ENCODE results near the gene CDK5R1.
A peak's percentile ranks its signal among the peaks of the same experiment; 100 is the strongest.

CDK5R1 gene

DNA sequence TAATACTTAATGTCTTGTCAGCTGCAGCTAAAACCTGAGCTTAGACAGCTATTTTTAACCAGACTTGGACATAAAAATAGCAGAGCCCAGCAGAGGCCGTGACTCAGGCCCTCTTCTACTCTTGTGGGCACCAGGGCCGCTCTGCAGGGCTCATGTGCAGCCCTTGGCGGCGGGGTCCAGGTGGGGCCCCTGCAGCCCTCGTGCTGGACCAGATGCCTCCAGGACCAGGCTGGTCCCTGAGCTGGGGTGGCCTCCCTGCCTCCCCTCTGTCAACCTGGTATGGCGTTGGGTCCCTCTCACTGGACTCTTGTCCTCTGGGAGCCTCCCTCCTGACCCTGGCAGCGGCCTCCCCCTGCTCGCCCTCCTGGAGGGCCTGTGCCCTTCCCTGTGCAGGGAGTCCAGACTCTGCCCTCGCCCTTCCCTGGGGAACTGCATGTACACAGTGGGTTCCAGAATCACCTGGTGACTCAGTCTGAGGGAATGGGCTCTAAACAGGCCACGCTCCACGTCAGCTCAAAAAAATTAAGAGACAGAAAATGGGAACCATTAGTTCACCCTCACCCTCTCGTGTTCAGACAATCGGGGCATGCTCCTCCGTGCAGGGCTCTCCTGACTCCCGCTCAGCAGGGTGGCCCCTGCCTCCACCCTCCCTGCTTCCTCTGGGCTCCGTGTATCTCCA is 9.7 kb downstream of the CDK5R1 start:
- no peak for DNase-seq (ENCODE audit: low read depth)
- TF ChIP-seq, protein P1, sequence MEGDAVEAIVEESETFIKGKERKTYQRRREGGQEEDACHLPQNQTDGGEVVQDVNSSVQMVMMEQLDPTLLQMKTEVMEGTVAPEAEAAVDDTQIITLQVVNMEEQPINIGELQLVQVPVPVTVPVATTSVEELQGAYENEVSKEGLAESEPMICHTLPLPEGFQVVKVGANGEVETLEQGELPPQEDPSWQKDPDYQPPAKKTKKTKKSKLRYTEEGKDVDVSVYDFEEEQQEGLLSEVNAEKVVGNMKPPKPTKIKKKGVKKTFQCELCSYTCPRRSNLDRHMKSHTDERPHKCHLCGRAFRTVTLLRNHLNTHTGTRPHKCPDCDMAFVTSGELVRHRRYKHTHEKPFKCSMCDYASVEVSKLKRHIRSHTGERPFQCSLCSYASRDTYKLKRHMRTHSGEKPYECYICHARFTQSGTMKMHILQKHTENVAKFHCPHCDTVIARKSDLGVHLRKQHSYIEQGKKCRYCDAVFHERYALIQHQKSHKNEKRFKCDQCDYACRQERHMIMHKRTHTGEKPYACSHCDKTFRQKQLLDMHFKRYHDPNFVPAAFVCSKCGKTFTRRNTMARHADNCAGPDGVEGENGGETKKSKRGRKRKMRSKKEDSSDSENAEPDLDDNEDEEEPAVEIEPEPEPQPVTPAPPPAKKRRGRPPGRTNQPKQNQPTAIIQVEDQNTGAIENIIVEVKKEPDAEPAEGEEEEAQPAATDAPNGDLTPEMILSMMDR (conservative IDR thresholded peaks at IDR 0.05; ENCODE audit: low read depth, low read length), result no peak
- H3K4me3 ChIP-seq (ENCODE audit: low read length), result no peak overlapping the region

DNA sequence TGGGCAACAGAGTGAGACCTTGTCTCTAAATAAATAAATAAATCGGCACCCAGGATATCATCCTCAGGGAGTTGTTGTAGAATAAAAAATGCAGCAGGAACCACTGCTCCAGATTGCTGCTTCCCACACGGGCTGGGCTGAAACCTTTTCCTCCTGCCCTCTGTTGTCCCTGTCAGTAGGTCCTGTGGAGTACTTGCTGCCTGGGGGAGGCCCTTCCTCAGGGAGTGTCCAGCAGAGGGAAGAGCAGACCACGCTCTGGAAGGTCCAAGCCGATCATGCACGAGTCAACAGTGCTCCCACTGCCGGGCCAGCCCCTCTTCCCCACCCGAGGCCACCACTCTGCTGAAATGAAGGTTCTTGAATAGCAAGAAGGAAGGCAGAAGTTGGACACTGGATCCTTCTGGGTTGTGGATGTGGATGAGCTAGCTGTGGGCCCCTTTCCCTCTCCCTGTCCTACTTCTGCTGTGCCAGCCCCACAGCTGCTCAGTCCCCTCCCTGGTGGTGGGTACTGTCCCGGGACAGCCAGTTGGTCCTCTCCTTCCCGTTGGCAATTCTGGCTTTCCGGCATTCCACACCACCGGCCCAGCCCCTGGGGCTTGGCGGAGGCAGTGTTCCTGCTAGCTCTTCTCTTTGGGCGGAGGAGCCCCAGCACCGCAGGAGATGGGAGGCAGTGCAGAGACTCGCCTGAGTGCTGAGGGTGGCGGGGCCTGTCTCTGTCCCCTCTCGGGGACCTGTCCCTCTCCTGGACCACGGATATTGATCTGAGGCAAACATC is 10.8 kb downstream of the CDK5R1 start:
- H3K4me3 ChIP-seq (ENCODE audit: low read length), result no peak overlapping the region
- DNase-seq (ENCODE audit: low read depth), result no peak
- TF ChIP-seq, protein P1 (conservative IDR thresholded peaks at IDR 0.05; ENCODE audit: low read depth, low read length), result peak; percentile 1

DNA sequence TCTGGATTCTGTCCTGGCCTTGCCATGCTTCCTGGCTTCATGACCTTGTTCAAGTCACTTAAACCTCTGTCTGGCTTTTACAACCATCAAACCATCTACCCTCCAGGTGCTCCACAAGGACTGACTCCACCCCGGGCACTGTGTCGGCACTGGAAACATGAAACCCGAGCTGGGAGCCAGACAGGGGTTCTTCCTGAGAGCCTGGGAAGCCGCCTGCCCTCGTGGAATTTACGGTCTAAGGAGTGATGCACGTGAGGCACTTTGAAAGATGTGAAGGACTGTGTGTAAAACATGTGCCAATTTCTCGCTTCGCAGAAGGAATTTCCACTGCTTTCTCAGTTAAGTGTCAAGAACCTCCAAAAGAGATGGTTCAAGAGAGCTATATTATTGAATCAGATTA is 11.6 kb downstream of the CDK5R1 start:
- TF ChIP-seq, protein P1 (conservative IDR thresholded peaks at IDR 0.05; ENCODE audit: low read depth, low read length), result no peak
- no peak overlapping the region for H3K4me3 ChIP-seq (ENCODE audit: low read length)
- no peak for DNase-seq (ENCODE audit: low read depth)

DNA sequence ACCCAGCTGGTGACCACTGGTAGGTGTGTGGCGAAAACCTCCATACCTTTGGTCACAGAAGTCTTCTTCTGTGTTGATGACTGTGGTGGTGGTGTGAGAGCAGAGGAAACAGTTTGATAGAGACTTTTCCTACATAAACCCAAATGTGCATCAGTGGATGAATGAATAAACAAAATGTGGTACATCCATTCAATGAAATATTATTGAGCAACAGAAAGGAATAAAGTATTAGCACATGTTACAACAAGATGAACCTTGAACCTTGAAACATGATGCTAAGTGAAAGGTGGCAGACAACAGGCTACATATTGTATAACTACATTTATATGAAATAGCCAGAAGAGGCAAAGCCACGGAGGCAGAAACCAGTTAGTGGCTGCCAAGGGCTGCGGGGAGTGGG is 15.2 kb downstream of the CDK5R1 start:
- H3K4me3 ChIP-seq (ENCODE audit: low read length), result no peak overlapping the region
- no peak for DNase-seq (ENCODE audit: low read depth)
- TF ChIP-seq, protein P1 (conservative IDR thresholded peaks at IDR 0.05; ENCODE audit: low read depth, low read length), result no peak

DNA sequence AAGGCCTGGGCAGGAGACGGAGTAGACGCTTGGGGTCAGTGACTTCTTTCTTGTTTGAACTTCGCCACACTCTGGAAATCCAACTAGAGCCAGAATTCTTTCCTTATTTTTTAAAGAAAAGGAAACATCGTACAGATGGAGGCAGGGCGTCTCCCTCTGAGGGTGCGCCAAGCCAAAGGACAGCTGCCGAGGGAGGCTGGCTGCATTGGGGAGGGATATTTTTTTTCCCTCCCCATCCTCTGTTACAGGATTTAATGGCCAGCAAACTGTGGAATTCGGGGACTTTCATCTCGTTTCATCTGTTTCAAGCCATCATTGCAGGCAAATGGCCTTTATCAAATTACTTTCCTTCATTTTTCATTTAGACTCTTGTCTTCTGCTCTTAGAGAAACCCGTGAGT is 15.9 kb downstream of the CDK5R1 start:
- DNase-seq (ENCODE audit: low read depth), result no peak
- TF ChIP-seq, protein P1 (conservative IDR thresholded peaks at IDR 0.05; ENCODE audit: low read depth, low read length), result no peak
- H3K4me3 ChIP-seq (ENCODE audit: low read length), result no peak overlapping the region

DNA sequence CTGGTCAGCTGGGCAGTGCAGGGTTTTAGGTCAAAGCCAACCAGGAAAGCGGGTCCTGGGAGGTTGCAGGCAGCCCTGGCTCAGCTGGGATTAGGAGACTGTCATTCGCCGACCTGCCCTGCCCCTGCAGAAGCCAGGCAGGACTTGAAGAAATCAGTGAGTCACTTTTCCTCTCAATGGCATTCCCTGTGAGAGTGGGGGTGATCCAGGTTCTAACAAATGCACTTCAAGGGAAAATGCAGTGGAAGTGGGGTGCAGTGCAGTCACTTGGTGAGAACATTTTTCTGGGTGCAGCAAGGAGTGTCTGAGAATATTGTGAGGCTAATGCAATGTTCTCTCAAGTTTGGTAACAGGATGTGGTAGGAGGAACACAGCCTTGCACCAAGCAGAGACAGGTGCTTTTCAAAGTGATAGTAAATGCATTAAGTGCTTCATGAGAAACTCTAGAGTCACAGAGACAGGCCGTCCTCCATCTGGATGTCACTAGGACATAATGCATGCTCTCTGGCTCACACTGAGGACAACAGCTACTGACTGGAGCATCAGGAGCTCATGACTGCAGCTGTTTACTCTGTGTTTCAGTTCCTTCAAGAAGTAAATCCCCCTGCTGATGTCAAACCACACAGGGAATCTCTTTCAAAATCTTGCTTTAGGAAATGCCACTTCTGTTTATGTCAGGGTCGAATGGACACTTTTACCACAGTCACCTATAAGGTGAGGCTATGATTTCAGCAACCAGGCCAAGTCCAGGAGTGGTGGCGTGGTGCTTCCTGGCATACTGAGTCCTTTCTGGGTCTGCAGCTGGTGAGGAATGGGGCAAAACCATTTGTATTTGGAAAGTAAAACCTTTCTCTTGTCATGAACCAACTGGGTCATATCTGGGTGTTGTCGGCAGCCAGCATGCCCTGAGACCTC is 16.7 kb downstream of the CDK5R1 start:
- no peak overlapping the region for H3K4me3 ChIP-seq (ENCODE audit: low read length)
- no peak for DNase-seq (ENCODE audit: low read depth)
- TF ChIP-seq, protein P1 (conservative IDR thresholded peaks at IDR 0.05; ENCODE audit: low read depth, low read length), result no peak

All from retinal pigment epithelial cell (primary cell).